ENCODE results near the gene GAS7. TPM values are rescaled to one million over a fixed set of nuclear protein-coding genes. Genes with fewer than 3 reads are reported as not detected.

GAS7 gene
- total RNA-seq, 1 experiment from 2014 or later, result 4.1 TPM

DNA sequence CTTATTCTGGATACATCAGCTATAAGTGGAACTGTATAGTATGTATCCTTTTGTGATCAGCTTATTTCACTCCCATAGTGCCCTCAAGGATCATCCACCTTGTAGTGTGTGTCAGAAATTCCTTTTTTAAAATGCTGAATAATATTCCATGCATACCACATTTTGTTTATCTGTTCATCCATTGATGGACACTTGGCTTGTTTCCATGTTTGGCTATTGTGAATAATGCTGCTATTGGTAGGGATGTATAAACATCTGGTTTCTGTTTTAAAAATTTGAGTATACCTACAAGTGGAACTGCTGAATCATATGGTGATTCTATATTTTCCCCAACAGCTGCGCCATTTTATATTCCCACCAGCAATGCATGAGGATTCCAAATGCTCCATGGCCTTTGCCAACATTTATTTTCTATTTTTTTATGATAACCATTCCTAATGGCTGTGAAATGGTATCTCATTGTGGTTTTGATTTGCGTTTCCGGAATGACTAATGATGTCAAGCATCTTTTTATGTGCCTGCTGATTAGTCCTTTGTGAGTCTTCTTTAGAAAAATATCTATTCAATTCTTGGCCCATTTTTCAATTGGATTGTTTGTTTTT is 304.9 kb downstream of the GAS7 start:
- Histone ChIP-seq H3K4me3 (replicated peaks in 1 of 2; ENCODE audit: low read depth in 1 of 2, low read length in 2 of 2) (no peak overlapping the region), H3K79me2 (ENCODE audit: insufficient read depth, low read length) (no peaks in the 10 kb centered on the region), H3K27me3 (ENCODE audit: insufficient read depth, low read length) (0 out of 2 replicates have a peak, but pooled peaks cover 8% of the 10 kb centered on the region), H2AFZ (ENCODE audit: low read depth, low read length, poor library complexity, severe bottlenecking) (no peak overlapping the region), H3K9me2 (ENCODE audit: insufficient read depth) (no peaks in the 10 kb centered on the region), H4K20me1 (ENCODE audit: insufficient read depth) (no peaks in the 10 kb centered on the region), H3K27ac (ENCODE audit: low read depth, low read length) (no peak overlapping the region), H3K36me3 (ENCODE audit: control insufficient read depth in 1 of 2, insufficient read depth in 2 of 2, low read length in 2 of 2) (no peaks in the 10 kb centered on the region), H3K4me1 (ENCODE audit: control insufficient read depth in 1 of 2, insufficient read depth in 2 of 2, low read length in 2 of 2) (peaks cover 0 to 4% of the 10 kb centered on the region in 2 experiments; a peak in 2 of 4 replicates), H3K9me3 (ENCODE audit: control insufficient read depth in 1 of 2, insufficient read depth in 1 of 2, low read depth in 1 of 2, low read length in 2 of 2) (no peaks in the 10 kb centered on the region), H3K4me2 (ENCODE audit: low read length) (no peak overlapping the region), H3K9ac (ENCODE audit: low read length) (no peak overlapping the region)
- BruUV-seq (replicated peaks), result no TSS peak
- ATAC-seq, result no peak
- TF ChIP-seq TCF7L2 (IDR thresholded peaks at IDR 0.05; ENCODE audit: borderline replicate concordance, extremely low read depth, insufficient read depth, insufficient read length), result no peak
- no peak for TF ChIP-seq SP1 (IDR thresholded peaks at IDR 0.05; ENCODE audit: low read depth)
- TF ChIP-seq EZH2phosphoT487 (IDR thresholded peaks at IDR 0.05; ENCODE audit: borderline replicate concordance), result no peak
- no peak for TF ChIP-seq RAD21 (IDR thresholded peaks at IDR 0.05; ENCODE audit: low read depth)
- no peak for TF ChIP-seq EGR1 (IDR thresholded peaks at IDR 0.05; ENCODE audit: low read depth)
- TF ChIP-seq FOSL1 (IDR thresholded peaks at IDR 0.05; ENCODE audit: low read depth), result no peak
- RAD21 ChIA-PET (ENCODE audit: low non-redundant PET in 1 of 2, low total read pairs in 2 of 2, uncharacterized antibody in 2 of 2, unreplicated experiment in 2 of 2), result no interaction called here
- intact Hi-C loops (cut with micrococcal nuclease), result no loop called here
- no peak for DNase-seq (ENCODE audit: low read depth, low spot score)
- POLR2A ChIA-PET, result no interaction called here
- CTCF ChIA-PET, result interaction anchor here (1.8 kb wide), 1 partner anchor 14 kb away, joined by 5 read pairs; no protein-coding TSS in a partner anchor

DNA sequence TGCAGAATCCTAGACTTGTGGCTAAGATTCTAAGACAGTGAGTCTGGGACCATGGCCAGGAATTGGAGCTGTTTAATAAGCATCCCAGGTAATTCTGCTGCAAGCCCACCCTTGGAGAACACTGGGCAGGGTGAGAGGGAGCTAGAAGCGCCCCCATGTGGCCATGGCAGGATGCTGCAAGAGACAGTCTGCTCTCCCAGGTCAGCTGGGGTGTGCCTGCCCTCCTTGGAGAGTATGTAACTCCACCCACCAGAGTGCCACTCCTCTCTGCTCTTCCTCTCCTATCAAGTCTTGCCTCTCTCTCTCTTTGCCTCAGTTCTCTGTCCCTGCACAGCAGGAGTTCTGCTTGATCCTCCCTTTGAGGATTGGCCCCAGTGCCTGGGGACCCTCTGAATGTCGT is 308.3 kb downstream of the GAS7 start:
- Histone ChIP-seq H3K4me3 (replicated peaks in 1 of 2; ENCODE audit: low read depth in 1 of 2, low read length in 2 of 2) (no peak overlapping the region), H3K9me3 (ENCODE audit: control insufficient read depth in 1 of 2, insufficient read depth in 1 of 2, low read depth in 1 of 2, low read length in 2 of 2) (no peaks in the 10 kb centered on the region), H2AFZ (ENCODE audit: low read depth, low read length, poor library complexity, severe bottlenecking) (peak overlapping the region; percentile 25), H4K20me1 (ENCODE audit: insufficient read depth) (no peaks in the 10 kb centered on the region), H3K4me2 (ENCODE audit: low read length) (no peak overlapping the region), H3K4me1 (ENCODE audit: control insufficient read depth in 1 of 2, insufficient read depth in 2 of 2, low read length in 2 of 2) (peaks cover 0 to 4% of the 10 kb centered on the region in 2 experiments; a peak in 2 of 4 replicates), H3K79me2 (ENCODE audit: insufficient read depth, low read length) (no peaks in the 10 kb centered on the region), H3K9me2 (ENCODE audit: insufficient read depth) (no peaks in the 10 kb centered on the region), H3K9ac (ENCODE audit: low read length) (no peak overlapping the region), H3K27me3 (ENCODE audit: insufficient read depth, low read length) (0 out of 2 replicates have a peak, but pooled peaks cover 4% of the 10 kb centered on the region), H3K36me3 (ENCODE audit: control insufficient read depth in 1 of 2, insufficient read depth in 2 of 2, low read length in 2 of 2) (no peaks in the 10 kb centered on the region), H3K27ac (ENCODE audit: low read depth, low read length) (no peak overlapping the region)
- ChIA-PET POLR2A (no interaction called here), RAD21 (ENCODE audit: low non-redundant PET in 1 of 2, low total read pairs in 2 of 2, uncharacterized antibody in 2 of 2, unreplicated experiment in 2 of 2) (no interaction called here), CTCF (interaction anchor here (0.5 to 2.8 kb wide), 14 partner anchors 10 to 631 kb away, joined by 3 to 16 read pairs (median 5); partner anchors contain the start of gene RCVRN)
- intact Hi-C loops (cut with micrococcal nuclease), result loop anchor here (2.0 kb wide), 1 partner anchor 159 kb away; no protein-coding TSS in a partner anchor
- no TSS peak for BruUV-seq (replicated peaks)
- ATAC-seq (peak; percentile 99), DNase-seq (ENCODE audit: low read depth, low spot score) (peak; percentile 43)
- TF ChIP-seq, protein P1, sequence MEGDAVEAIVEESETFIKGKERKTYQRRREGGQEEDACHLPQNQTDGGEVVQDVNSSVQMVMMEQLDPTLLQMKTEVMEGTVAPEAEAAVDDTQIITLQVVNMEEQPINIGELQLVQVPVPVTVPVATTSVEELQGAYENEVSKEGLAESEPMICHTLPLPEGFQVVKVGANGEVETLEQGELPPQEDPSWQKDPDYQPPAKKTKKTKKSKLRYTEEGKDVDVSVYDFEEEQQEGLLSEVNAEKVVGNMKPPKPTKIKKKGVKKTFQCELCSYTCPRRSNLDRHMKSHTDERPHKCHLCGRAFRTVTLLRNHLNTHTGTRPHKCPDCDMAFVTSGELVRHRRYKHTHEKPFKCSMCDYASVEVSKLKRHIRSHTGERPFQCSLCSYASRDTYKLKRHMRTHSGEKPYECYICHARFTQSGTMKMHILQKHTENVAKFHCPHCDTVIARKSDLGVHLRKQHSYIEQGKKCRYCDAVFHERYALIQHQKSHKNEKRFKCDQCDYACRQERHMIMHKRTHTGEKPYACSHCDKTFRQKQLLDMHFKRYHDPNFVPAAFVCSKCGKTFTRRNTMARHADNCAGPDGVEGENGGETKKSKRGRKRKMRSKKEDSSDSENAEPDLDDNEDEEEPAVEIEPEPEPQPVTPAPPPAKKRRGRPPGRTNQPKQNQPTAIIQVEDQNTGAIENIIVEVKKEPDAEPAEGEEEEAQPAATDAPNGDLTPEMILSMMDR (IDR thresholded peaks at IDR 0.05 in 2 of 3, conservative IDR thresholded peaks at IDR 0.05 in 1 of 3; ENCODE audit: borderline replicate concordance in 1 of 3, insufficient read depth in 1 of 3, low read depth in 2 of 3, low read length in 2 of 3), result peak; percentile 29 to 96 (median 92); a peak in 5 of 6 replicates
- TF ChIP-seq RAD21 (IDR thresholded peaks at IDR 0.05; ENCODE audit: low read depth) (peak; percentile 58), ZFX (IDR thresholded peaks at IDR 0.05) (no peak)

Data from HCT116 (cell line).